Measurements from ENCODE around the gene UBL5.
"Not testable (repeated sequence)": the region's sequence is repeated elsewhere in the genome, so short reads cannot be mapped to it uniquely, and the experiment has no call there.

Gene UBL5

DNA sequence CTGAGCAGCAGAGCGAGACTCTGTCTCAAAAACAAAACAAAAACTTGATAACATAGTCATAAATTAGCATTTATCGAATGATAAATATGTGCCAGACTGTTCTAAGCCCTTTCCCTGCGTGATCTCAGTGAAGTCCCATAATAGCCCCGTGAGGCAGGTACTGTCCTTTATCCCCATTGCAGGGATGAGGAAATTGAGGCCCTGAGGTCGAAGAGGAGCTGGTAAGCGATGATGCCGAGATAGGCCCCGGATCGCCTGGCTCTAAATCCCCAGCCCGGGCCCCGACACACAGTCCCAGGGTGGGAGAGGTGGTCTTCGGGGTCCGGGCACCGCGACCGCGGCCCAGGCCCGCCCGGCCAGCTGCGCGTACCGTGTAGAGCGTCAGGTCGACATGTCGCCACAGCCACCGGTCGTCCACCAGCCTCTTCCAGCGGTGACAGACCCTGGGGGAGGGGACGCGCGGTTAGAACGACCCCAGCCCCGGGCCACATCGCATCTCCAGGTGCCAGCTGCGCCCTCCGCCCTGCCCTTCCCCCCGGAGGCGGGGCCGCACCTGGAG lies 9.5 kb upstream of the UBL5 start:
- no peak for DNase-seq (ENCODE audit: low read depth)

- DNase-seq (ENCODE audit: low read depth) = peak; percentile 100
Observed at GRCh38 chr19:9818734-9819595, 8.8 kb upstream of the UBL5 start, which contains the start of gene FBXL12. FBXL12 (minus strand) TSS chr19:9819079; CDS start chr19:9818813, 266 bp downstream.

DNA sequence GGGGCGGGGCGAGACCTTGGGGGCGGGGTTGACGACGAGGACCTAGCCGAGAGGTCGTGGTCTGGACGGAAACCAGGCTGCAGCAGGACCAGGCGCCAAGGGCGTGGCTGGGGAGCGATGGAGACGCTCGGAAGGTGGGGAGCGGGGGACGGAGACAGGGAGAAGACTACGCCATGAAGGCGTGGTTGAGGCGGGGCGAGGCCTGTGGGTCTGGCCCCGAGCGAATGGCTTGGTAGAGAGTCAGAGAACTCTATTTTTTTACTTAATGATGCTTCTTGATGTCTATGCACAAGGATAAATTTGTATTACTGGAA lies 8.2 kb upstream of the UBL5 start:
- no peak for DNase-seq (ENCODE audit: low read depth)

DNA sequence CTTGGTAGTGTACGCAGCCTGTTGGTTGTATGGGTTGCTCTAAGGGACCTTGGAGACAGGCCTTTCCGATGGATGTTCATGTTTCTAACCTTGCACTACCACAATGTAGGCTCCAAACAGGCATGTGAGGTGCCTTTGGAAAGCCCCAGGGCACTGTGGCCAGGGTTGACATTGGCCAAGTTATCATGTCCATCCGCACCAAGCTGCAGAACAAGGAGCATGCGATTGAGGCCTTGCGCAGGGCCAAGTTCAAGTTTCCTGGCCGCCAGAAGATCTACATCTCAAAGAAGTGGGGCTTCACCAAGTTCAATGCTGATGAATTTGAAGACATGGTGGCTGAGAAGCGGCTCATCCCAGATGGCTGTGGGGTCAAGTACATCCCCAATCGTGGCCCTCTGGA lies 7.7 kb upstream of the UBL5 start:
- not testable (repeated sequence) for DNase-seq (ENCODE audit: low read depth)

DNA sequence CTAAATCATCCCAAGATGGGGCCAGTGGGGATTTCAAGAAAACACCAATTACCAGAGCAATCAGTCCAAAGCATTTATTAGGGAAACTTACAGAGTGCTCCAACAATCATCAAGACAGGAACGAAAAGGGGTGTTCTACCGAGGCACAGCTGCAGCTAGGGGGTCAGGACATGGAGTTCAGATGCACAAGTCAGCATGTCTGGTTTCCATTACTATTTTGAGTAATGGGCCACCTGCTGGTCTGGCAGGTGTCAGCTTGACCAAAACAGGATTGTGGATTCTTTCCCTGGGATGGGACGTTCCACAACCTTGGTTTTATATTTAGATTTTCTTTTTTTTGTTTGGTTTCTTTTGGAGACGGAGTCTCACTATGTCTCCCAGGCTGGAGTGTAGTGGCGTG lies 3.9 kb upstream of the UBL5 start:
- DNase-seq (ENCODE audit: low read depth) = no peak

DNA sequence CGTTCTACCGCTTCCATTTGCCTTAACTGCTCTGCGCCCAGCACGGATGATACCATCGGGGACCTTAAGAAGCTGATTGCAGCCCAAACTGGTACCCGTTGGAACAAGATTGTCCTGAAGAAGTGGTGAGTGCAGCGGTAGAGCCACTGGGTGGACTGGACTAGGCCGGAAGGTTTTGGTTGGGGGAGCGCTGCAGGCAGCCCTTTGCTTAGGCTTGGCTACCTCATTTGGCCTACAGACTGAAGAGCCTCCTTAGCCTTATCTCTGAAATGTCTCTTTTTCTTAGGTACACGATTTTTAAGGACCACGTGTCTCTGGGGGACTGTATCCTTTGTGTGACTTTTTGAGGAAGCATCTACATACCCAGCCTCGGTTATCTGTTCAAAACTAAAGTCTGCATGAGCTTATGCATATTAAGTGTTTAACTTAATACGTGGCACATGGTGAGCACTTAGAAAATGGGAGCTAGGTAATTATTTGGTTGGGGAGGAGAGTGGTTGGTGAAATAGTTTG lies 889 bp downstream of the UBL5 start:
- DNase-seq (ENCODE audit: low read depth) = no peak

DNA sequence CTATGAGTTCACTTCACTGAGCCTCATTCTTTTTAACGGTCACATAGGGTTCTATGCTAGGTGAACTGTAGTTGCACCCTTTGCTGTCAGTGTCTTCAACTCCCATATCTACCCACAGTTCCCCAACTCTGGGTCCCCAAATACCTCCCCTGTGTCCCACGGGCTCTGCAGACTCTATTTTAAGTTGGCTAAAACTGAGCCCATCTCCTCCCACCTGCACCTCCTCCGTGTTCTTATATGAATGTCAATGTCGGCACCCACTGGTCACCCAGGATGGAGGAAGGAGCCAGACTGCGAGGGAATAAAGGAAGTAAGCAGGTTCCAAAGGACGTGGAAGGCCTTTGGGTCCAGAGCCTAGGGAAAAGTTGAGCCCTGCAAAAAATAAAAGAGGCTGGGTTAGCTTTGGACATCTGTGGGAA lies 6.6 kb downstream of the UBL5 start:
- DNase-seq (ENCODE audit: low read depth) = no peak

GRCh38 chr19:9834726-9835506 lies 7.2 kb downstream of the UBL5 start, which contains the start of gene PIN1:
PIN1 (plus strand) TSS chr19:9835318; CDS start chr19:9835345, 27 bp downstream.
- DNase-seq (ENCODE audit: low read depth) = peak; percentile 99

GRCh38 chr19:9835507-9835949 lies 7.8 kb downstream of the UBL5 start:
- DNase-seq (ENCODE audit: low read depth) = no peak

- peak; percentile 67 for DNase-seq (ENCODE audit: low read depth)
Observed at GRCh38 chr19:9836021-9836420, 8.3 kb downstream of the UBL5 start.

- DNase-seq (ENCODE audit: low read depth) = no peak
Observed at GRCh38 chr19:9838324-9838723, 10.6 kb downstream of the UBL5 start.

- no peak for DNase-seq (ENCODE audit: low read depth)
Observed at GRCh38 chr19:9839415-9839814, 11.7 kb downstream of the UBL5 start.

DNA sequence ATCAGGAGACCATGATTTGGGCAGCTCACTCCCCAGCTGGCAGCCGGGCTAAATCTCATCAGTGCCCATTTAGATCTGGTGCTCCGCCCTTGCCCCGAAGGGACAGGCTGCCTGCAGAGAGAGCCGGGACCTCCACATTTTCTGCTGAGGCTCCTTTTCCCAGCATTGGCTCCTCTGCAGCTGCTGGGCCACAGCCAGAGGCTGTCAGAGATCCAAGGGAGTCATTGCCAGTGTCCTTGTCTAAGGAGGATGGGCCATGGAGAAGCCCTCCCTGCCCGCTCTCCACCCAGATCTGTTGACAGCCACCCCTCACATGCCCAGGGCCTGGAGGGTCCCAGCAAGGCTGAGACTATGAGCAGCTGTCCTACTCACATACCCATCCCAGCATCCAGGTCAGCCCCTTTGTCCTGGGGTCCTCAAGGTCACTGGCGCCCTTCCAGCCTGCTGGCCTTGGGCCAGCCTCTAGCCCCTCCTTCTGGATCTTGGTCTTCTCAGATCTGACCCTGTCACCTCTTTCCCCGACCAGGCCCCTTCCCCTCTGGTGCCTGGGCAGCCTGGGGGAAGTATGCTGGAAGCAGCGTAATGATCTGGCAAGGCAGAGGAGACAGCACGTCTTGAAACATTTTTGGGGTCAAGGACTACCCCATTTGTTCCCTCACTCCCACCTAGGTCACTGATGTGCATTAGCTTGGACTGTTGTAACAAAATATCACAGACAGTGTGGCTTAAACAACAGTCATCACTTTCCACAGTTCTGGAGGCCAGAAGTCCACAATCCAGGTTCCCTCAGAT lies 15.3 kb downstream of the UBL5 start:
- no peak for DNase-seq (ENCODE audit: low read depth)

- DNase-seq (ENCODE audit: low read depth) = not testable (repeated sequence)
Observed at GRCh38 chr19:9843626-9844273, 16.0 kb downstream of the UBL5 start.

DNA sequence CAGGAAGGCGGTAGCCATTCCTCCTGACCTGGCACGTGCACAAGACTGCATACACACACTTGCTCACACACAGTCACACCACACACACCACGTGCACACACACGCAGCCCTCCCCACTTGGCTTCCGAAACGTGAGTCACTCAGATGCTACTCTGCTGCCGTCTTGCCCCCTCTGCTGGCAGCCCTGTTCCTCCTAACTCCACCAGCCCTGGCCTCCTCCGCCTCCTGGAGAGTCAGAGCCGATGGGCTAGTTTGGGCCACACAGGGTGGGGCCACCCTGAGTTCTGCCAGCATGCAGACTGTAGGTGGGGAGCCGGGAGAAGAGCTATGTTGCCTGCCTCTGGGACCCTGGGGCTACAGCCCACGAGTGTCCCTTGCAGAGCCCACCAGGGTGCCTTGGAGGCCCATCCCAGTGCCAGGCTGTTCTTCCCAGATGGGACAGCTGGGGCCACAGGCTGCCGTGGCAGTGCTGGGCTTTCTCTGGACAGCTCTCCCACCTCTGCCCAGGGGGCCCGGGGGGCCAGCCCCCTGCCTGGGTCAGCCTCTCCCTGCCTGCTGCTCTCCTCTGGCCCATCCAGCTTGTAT lies 19.5 kb downstream of the UBL5 start:
- peak; percentile 93 for DNase-seq (ENCODE audit: low read depth)

GRCh38 chr19:9848060-9848459 lies 20.3 kb downstream of the UBL5 start:
- peak; percentile 32 for DNase-seq (ENCODE audit: low read depth)

DNA sequence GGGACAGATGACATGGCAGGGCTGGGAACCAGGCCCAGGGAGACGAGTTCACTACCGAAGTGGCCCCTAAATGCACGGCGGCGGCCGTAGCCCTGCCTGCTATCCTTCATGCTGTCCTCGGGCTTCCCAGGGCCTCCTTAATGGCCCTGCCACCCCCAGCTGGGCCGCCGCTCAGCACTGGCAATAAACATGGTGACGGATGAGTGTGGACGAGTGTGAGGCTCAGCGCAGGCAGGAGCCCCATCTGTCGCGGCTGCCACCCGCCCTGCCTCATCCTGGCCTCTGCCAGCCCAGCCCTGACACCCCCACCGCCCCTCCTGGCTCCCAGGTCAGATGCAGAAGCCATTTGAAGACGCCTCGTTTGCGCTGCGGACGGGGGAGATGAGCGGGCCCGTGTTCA lies 21.0 kb downstream of the UBL5 start:
- DNase-seq (ENCODE audit: low read depth) = no peak

DNA sequence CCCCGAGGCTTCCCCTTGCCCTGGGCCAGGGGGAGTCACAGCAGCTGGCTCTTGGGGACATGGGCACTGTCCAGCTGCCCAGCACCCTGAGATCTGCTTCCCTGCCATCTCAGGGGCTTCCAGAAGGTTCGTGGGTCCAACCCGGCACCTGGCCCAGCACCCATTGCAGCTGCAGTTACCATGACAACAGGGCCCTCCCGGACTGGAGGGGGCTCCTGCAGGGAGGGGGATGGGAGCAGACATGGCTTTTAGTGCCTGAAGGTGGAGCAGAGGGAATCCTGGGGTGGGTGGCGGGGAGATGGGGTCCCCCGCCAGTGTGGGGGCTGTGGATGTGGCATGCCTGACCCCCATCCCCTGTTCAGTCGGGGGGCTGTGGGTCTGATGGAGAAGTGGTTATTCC lies 22.1 kb downstream of the UBL5 start:
- no peak for DNase-seq (ENCODE audit: low read depth)

DNA sequence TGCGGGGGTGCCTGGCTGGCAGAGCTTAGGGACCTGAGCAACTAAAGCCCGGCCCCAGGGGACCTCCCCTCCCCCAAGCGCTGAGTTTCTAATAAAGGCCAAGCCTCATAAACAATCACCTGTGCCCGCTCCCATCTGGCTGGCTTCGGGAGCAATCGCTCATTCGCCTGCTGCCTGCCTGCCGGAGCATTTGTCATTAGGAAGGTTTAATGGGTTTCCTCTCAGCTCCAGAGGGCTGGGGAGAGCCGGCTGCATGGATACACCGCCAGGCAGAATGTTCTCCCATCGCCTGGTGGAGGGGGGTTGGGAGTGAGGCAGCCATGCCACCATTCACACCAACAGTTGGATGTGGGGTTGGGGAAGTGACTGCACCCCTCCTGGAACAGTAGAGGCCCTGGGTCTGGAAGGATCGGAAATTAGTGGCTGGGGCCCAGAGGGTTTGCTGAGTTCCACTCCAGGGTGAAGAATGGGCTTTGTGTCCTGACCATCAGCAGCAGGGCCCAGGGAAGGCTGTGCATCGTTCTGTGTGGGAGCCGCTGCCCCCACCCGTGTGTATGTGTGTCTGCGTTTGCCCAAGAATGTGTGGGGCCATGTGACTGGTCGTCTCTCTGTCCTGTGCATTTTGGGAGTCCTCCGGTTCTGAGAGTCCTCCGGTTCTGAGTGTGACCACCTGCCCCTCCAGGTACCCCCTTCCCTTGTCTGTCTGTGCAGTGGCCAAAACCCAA lies 22.7 kb downstream of the UBL5 start:
- DNase-seq (ENCODE audit: low read depth) = no peak

DNA sequence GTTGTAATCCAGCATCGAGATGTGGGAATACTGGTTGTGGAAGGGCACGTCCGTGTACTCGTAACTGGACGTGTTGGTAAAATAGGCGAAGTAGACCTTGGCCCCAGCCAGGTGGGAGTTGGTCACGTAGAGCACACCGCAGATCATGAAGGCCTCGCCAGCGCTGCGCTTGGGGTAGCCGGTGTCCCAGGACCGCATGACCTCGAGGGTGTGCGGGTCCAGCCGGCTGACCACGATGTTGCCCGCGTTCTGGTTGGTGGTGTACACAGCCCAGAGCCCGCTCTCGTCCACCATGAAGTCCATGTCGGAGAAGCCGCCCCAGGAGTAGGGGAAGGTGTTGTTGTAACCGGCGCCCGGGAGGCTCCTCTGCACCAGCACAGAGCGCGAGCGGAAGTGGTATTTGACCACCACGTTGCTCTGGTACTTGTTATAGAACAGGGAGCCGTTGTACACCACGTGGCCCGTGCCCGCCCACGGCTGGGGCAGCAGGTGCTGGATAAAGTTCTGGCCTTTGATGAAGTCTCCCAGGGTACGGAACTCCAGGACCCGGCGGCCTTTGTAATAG lies 26.6 kb downstream of the UBL5 start:
- DNase-seq (ENCODE audit: low read depth) = no peak
